SJSA1 (cell line): ENCODE measurements around the gene EMP2. TPM values are rescaled to one million over a fixed set of nuclear protein-coding genes. Genes with fewer than 3 reads are reported as not detected.

Experiments
- DNase-seq, 2 experiments: peaks; one replicate each; pipeline ENCODE4 v3.0.0-alpha.2; 2015 to 2020; ENCODE audit warnings: low spot score in 2 of 2, low read depth in 1 of 2
- H3K27ac ChIP-seq: fragments of 250-450 bp; sonication (Bioruptor Pico); 2 replicates; pipeline ENCODE4 v1.5.1; 2020; ENCODE audit warnings: mild to moderate bottlenecking, moderate library complexity
- H3K27me3 ChIP-seq: fragments of 250-450 bp; sonication (Bioruptor Pico); replicated peaks from 2 replicates; pipeline ENCODE4 v1.5.1; 2020; ENCODE audit warnings: mild to moderate bottlenecking, moderate library complexity
- H3K36me3 ChIP-seq: fragments of 250-450 bp; sonication (Bioruptor Pico); 2 replicates; pipeline ENCODE4 v1.5.1; 2020; ENCODE audit warnings: mild to moderate bottlenecking
- H3K4me1 ChIP-seq: fragments of 250-450 bp; sonication (Bioruptor Pico); replicated peaks from 2 replicates; pipeline ENCODE4 v1.6.1; 2021; ENCODE audit warnings: mild to moderate bottlenecking
- H3K4me3 ChIP-seq: fragments of 250-450 bp; sonication (Bioruptor Pico); 2 replicates; pipeline ENCODE4 v1.5.1; 2020; ENCODE audit warnings: mild to moderate bottlenecking
- H3K9me3 ChIP-seq: fragments of 250-450 bp; sonication (Bioruptor Pico); replicated peaks from 2 replicates; pipeline ENCODE4 v1.5.1; 2020; ENCODE audit warnings: mild to moderate bottlenecking
- total RNA-seq: library from RNA; depleted of rRNA; stranded (reverse); fragments of >200 nt; shearing (Covaris generic); gene quantifications from 2 replicates; pipeline ENCODE4 v1.2.3, GENCODE V29; 2014

The EMP2 gene
- total RNA-seq, 1 experiment from 2014 or later: 9.8 TPM

GRCh38 chr16:10528635-10529034 lies 51.8 kb downstream of the EMP2 start:
- no peak for DNase-seq
- no peak overlapping the region for H3K4me3 ChIP-seq

GRCh38 chr16:10526962-10527361 lies 53.4 kb downstream of the EMP2 start:
- Histone ChIP-seq H3K36me3 (no peaks in the 10 kb centered on the region), H3K4me1 (no peaks in the 10 kb centered on the region), H3K27ac (no peak overlapping the region), H3K27me3 (no peaks in the 10 kb centered on the region), H3K9me3 (no peaks in the 10 kb centered on the region), H3K4me3 (no peak overlapping the region)
- DNase-seq: no peak

More at GRCh38 chr16:10528635-10529034, 51.8 kb downstream of the EMP2 start:
- Histone ChIP-seq H3K9me3 (no peaks in the 10 kb centered on the region), H3K27ac (no peak overlapping the region), H3K36me3 (no peaks in the 10 kb centered on the region), H3K4me1 (0 out of 2 replicates have a peak, but pooled peaks cover 4% of the 10 kb centered on the region), H3K27me3 (no peaks in the 10 kb centered on the region)

- DNase-seq: no peak
These were observed 55.1 kb downstream of the EMP2 start for GRCh38 chr16:10525214-10525825.

GRCh38 chr16:10522966-10523365 lies 57.4 kb downstream of the EMP2 start:
- Histone ChIP-seq H3K4me1 (no peaks in the 10 kb centered on the region), H3K9me3 (no peaks in the 10 kb centered on the region), H3K27me3 (no peaks in the 10 kb centered on the region), H3K4me3 (no peak overlapping the region), H3K36me3 (no peaks in the 10 kb centered on the region), H3K27ac (no peak overlapping the region)
- DNase-seq: no peak

More at GRCh38 chr16:10525214-10525825, 55.1 kb downstream of the EMP2 start:
- H3K27me3 ChIP-seq: no peaks in the 10 kb centered on the region
- H3K4me3 ChIP-seq: no peak overlapping the region
- no peak overlapping the region for H3K27ac ChIP-seq
- H3K9me3 ChIP-seq: no peaks in the 10 kb centered on the region
- H3K4me1 ChIP-seq: no peaks in the 10 kb centered on the region
- H3K36me3 ChIP-seq: no peaks in the 10 kb centered on the region

- no peaks in the 10 kb centered on the region for H3K36me3 ChIP-seq
- no peaks in the 10 kb centered on the region for H3K27me3 ChIP-seq
- peak; percentile 39 to 60 for DNase-seq
- no peaks in the 10 kb centered on the region for H3K9me3 ChIP-seq
- H3K4me1 ChIP-seq: no peaks in the 10 kb centered on the region
- H3K4me3 ChIP-seq: no peak overlapping the region
- H3K27ac ChIP-seq: no peak overlapping the region
These were observed 58.6 kb downstream of the EMP2 start for GRCh38 chr16:10521681-10522274.

- Histone ChIP-seq H3K4me1 (no peaks in the 10 kb centered on the region), H3K4me3 (no peak overlapping the region), H3K27me3 (no peaks in the 10 kb centered on the region), H3K27ac (no peak overlapping the region), H3K9me3 (no peaks in the 10 kb centered on the region), H3K36me3 (no peaks in the 10 kb centered on the region)
- no peak for DNase-seq
These were observed 59.4 kb downstream of the EMP2 start for GRCh38 chr16:10520869-10521578.

- DNase-seq: no peak
- H3K27ac ChIP-seq: no peak overlapping the region
These were observed 60.2 kb downstream of the EMP2 start for GRCh38 chr16:10519929-10520868.

GRCh38 chr16:10519297-10519696 lies 61.1 kb downstream of the EMP2 start:
- DNase-seq: no peak
- Histone ChIP-seq H3K27me3 (no peaks in the 10 kb centered on the region; the same call in 1 of the 2 replicates), H3K27ac (no peak overlapping the region), H3K36me3 (no peaks in the 10 kb centered on the region), H3K4me3 (no peak overlapping the region), H3K4me1 (no peaks in the 10 kb centered on the region), H3K9me3 (no peaks in the 10 kb centered on the region)

More at GRCh38 chr16:10519929-10520868, 60.2 kb downstream of the EMP2 start:
- no peaks in the 10 kb centered on the region for H3K4me1 ChIP-seq
- H3K4me3 ChIP-seq: no peak overlapping the region
- H3K36me3 ChIP-seq: no peaks in the 10 kb centered on the region
- no peaks in the 10 kb centered on the region for H3K9me3 ChIP-seq
- no peaks in the 10 kb centered on the region for H3K27me3 ChIP-seq

GRCh38 chr16:10518479-10519041 lies 61.8 kb downstream of the EMP2 start:
- Histone ChIP-seq H3K4me3 (no peak overlapping the region), H3K36me3 (no peaks in the 10 kb centered on the region), H3K4me1 (no peaks in the 10 kb centered on the region), H3K9me3 (no peaks in the 10 kb centered on the region), H3K27me3 (no peaks in the 10 kb centered on the region; the same call in 1 of the 2 replicates), H3K27ac (no peak overlapping the region)
- DNase-seq: no peak

- Histone ChIP-seq H3K27me3 (no peaks in the 10 kb centered on the region; the same call in 1 of the 2 replicates), H3K36me3 (no peaks in the 10 kb centered on the region), H3K9me3 (no peaks in the 10 kb centered on the region), H3K4me1 (no peaks in the 10 kb centered on the region), H3K27ac (no peak overlapping the region), H3K4me3 (no peak overlapping the region)
- no peak for DNase-seq
These were observed 62.5 kb downstream of the EMP2 start for GRCh38 chr16:10517868-10518267.

- no peaks in the 10 kb centered on the region for H3K4me1 ChIP-seq
These were observed 65.9 kb downstream of the EMP2 start for GRCh38 chr16:10514369-10515055.

GRCh38 chr16:10511829-10512228 lies 68.6 kb downstream of the EMP2 start:
- H3K27me3 ChIP-seq: no peaks in the 10 kb centered on the region; the same call in 1 of the 2 replicates
- no peak overlapping the region for H3K4me3 ChIP-seq
- H3K36me3 ChIP-seq: no peaks in the 10 kb centered on the region
- DNase-seq: no peak
- no peaks in the 10 kb centered on the region for H3K9me3 ChIP-seq
- H3K4me1 ChIP-seq: no peaks in the 10 kb centered on the region
- H3K27ac ChIP-seq: no peak overlapping the region

More at GRCh38 chr16:10514369-10515055, 65.9 kb downstream of the EMP2 start:
- no peak overlapping the region for H3K27ac ChIP-seq
- H3K9me3 ChIP-seq: no peaks in the 10 kb centered on the region
- H3K27me3 ChIP-seq: no peaks in the 10 kb centered on the region; the same call in 1 of the 2 replicates
- DNase-seq: peak in 1 of 2 experiments; percentile 39
- no peaks in the 10 kb centered on the region for H3K36me3 ChIP-seq
- no peak overlapping the region for H3K4me3 ChIP-seq
